ENCODE measurements around the gene BIRC6.
"Not testable (repeated sequence)": the region's sequence is repeated elsewhere in the genome, so short reads cannot be mapped to it uniquely, and the experiment has no call there.

Gene BIRC6

DNA sequence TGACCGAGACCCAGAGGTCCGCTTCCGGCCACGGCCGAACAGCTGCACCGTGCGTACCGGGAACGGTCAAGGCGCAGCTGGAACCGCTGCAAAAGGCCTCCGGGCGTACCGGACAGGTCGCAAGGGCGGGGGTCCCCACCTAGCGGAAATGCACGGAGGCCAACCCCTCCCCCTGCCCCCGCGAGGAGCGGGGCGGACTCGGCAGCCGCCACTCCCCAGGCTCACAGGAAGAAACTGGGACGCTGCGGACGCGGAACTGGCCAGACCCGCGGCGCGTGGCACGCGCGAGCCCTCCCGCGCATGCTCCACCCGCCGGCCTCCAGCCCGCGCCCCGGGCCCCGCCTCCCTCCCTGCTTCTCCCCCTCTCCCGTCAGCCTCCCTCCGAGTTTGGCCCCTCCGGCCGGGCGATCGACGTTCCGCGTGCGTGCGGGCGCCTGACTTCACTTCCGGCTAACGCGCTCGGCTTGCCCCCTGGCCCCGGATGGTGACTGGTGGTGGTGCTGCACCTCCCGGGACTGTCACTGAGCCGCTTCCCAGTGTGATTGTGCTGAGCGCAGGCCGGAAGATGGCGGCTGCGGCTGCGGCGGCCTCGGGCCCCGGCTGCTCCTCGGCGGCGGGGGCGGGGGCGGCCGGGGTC, at the start of gene BIRC6:
TSS of gene BIRC6 (plus strand) at position 343 of the 637 bp plus-strand sequence. CDS start at position 482, 139 bp downstream.
- DNase-seq: peak; percentile 92

DNA sequence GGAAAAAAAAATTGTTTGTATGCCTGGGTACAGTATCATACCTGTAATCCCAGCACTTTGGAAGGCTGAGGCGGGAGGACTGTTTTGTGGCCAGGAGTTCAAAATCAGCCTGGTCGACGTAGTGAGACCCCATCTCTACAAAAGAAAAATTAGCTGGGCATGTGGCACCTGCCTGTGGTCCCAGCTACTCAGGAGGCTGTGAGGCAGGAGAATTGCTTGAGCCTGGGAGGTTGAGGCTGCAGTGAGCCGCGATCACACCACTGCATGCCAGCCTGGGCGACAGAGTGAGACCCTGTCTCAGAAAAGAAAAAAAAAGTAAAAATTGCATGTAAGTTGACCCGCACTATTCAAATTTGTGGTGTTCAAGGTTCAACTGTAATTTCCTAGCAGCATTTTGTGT, 46.2 kb upstream of the BIRC6 start:
- DNase-seq: no peak

DNA sequence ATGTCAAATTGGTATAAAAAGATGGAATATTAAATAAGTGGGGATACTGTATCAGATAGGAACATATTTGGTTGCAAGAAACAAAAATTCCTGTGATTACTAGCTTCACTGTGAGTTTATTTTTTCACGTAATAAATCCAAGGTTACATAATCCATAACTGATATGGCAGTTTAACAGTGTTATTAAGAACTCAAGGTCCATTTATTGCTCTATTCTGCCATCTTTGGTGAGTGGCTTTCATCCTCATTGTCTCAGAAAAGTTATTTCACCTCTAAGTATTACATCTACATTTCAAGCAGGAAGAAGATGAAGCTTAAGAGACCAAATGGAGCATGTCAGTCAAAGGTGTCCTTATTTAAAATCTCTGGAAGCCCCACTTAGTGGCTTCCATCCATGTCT, 41.9 kb upstream of the BIRC6 start:
- DNase-seq: no peak

- DNase-seq: not testable (repeated sequence)
Measured at GRCh38 chr2:32328679-32329078, 28.1 kb upstream of the BIRC6 start.

GRCh38 chr2:32329180-32329980, 27.4 kb upstream of the BIRC6 start:
- not testable (repeated sequence) for DNase-seq

DNA sequence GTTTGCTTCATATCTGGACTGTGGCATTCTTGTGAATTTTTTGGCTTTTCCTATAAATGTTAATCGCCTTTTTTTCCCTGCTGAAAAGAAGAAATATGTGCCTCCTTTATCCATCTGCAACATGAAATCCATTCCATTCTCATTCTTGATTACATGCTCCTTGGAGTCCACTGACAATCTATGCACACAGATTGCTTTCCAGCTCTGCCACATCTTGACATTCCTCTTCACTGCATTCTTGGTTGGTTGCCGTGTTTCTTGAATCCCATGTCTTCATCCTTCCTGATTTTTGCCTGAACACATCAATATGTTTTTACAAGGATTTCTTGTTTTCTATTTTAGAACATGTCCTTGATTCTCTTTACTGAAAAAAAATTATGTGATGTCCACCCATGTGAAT, 26.7 kb upstream of the BIRC6 start:
- DNase-seq: no peak

GRCh38 chr2:32342801-32343200, 14.0 kb upstream of the BIRC6 start:
- no peak for DNase-seq

DNA sequence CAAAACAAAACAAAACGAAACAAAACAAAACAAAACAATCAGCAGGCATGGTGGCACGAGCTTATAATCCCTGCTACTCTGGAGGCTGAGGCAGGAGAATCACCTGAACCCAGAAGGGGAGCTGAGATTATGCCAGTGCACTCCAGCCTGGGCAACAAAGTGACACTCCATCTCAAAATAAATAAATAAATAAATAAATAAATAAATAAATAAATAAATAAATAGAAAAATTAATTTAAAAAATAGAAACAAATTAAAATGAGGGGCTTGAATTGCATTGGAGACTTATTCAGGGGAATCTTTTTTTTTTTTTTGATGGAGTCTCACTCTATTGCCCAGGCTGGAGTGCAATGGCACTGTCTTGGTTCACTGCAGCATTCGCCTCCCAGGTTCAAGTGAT, 6.0 kb upstream of the BIRC6 start:
- not testable (repeated sequence) for DNase-seq

DNA sequence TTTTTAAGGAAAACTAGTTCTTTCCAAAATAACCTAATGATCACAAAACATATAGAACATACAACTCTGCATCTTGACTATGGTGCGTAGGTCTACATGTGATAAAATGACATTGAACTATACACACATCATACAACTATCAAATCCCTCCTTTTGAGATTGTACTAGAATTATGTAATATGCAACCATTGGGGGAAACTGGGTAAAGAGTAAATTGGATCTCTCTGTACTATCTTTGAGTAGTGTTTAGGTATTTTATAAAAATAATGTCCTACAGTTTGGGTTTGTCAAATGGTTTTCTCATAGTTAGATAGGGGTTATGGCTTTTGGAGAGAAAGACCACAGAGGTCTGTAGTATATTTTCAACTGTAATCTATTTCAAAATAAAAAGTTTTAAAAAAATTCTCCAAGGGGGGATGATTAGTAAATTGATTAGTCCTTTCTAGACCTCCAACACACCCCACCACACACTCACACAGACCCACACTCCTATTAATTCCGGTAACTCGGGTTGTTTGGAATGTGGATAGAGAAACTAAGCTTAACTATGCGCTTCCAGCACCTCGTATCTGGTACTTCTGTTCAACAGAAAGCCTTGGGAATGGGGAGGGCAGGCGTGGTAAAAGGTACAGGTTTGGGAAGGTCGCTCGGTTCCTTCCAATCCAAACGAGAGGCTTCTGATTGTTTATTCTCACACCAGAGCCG, 695 bp upstream of the BIRC6 start:
- peak; percentile 31 for DNase-seq

DNA sequence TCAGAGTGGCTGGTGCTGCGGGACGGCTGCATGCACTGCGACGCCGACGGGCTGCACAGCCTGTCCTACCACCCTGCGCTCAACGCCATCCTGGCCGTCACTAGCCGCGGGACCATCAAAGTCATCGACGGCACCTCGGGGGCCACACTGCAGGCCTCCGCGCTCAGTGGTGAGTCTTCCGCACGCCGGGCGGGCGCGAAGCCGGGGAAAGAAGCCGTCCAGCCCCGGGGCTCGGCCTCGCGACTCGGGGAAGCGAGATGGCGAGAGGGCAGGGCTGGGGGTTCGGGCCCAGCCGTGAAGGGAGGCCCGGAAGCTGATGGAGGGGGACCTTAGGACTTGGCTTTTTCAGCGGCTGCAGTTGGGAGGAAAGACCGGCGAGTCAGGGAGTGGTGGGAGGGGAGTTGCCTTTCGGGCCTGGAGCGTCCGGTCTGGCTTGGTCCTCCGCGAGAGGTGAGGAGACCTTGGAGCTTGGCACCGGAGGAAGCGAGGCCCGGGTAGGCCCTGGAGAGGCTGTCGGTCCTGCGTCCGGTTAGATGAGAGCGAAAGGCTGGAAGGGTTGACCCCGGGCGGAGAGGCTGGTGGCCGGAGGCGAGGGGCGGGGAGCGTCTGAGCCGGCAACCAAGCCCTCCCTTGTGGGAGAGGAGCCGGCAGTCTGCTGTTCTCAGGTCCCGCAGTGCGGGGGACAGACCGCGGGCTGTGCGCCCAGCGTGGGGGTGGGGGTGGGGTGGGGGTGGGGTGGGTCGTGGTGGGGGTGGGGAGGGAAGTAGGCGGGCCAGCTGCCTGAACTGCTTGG, 691 bp downstream of the BIRC6 start:
- peak; percentile 4 for DNase-seq

DNA sequence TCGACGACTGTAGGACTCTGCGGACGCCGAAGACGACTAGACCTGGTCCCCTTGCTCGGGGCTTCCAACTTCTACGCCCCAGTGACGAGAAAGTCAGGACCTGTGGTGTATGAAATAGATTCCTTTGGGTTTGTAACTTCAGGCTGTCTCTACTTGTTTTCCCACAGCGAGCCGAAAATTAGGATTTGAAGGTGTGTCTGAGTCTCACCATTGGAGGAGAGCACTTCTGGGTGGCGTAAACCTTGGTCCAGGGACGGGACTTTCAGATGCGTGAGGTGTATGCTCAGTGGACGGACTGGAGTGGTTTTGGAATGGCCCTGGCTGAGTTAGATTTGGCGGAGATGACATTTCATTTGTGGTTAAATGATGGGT, 1.3 kb downstream of the BIRC6 start:
- DNase-seq: no peak

- no peak for DNase-seq
Measured at GRCh38 chr2:32360416-32360815, 3.6 kb downstream of the BIRC6 start.

GRCh38 chr2:32362997-32363396, 6.2 kb downstream of the BIRC6 start:
- DNase-seq: not testable (repeated sequence)

DNA sequence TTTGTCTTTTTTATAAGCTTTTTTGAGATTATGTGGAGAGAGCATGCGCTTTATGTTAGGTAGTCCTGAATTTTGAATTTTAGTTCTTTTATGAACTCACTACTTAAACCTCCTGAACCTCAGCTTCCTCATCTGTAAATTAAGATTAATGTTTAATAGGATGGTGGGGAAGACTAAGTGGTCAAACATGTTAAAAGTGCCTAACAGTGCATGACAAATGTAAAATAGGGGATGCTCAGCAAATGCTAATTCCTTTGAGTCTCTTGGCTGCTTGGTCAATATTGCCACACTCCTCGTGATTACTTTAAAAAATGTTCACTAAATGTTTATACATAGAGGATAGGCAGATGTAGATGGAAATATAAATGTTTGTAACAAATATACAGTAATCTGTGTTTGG, 6.8 kb downstream of the BIRC6 start:
- DNase-seq: no peak

- not testable (repeated sequence) for DNase-seq
Measured at GRCh38 chr2:32364290-32364689, 7.5 kb downstream of the BIRC6 start.

- not testable (repeated sequence) for DNase-seq
Measured at GRCh38 chr2:32365679-32366078, 8.9 kb downstream of the BIRC6 start.

DNA sequence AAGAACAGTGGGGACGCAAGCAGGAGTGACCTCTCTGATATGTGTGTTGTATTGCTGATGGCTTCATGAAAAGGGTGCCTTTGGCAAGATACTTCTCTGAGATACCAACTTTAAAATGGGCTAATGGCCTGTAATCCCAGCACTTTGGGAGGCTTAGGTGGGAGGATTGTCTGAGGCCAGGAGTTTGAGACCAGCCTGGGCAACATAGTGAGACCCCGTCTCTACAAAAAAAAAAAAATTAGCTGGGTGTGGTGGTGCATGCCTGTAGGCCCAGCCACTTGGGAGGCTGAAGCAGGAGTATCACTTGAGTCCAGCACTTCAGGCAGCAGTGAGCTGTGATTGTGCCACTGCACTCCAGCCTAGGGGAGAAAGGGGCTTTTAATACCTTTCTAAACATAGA, 9.8 kb downstream of the BIRC6 start:
- DNase-seq: no peak

DNA sequence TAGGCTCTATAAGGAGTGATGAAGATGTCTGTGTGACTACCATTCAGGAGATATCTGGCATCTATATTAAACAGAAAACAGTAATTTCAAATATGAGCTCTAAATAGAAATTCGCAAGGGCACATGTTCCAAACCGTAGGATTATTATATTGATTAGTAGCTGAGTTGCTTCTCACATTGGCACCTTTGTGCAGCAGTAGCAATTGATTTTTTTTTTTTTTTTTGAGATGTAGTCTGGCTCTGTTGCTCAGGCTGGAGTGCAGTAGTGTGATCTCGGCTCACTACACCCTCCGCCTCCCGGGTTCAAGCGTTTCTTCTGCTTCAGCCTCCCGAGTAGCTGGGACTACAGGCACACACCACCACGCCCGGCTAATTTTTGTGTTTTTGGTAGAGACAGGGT, 12.4 kb downstream of the BIRC6 start:
- no peak for DNase-seq

DNA sequence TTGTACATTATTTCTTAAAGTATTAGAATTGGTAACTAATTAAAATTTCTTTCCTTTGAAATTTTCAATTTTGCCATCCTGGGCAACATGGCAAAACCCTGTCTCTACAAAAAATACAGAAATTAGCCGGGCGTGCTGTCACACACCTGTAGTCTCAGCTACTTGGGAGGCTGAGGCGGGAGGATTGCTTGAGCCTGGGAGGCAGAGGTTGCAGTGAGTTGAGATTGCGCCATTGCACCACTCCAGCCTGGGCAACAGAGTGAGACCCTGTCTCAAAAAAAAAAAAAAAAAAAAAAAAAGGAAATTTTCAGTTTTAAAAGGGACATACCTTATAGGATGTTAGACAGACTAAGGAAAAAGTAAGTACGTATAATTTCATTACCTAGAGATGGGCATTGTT, 14.1 kb downstream of the BIRC6 start:
- not testable (repeated sequence) for DNase-seq

DNA sequence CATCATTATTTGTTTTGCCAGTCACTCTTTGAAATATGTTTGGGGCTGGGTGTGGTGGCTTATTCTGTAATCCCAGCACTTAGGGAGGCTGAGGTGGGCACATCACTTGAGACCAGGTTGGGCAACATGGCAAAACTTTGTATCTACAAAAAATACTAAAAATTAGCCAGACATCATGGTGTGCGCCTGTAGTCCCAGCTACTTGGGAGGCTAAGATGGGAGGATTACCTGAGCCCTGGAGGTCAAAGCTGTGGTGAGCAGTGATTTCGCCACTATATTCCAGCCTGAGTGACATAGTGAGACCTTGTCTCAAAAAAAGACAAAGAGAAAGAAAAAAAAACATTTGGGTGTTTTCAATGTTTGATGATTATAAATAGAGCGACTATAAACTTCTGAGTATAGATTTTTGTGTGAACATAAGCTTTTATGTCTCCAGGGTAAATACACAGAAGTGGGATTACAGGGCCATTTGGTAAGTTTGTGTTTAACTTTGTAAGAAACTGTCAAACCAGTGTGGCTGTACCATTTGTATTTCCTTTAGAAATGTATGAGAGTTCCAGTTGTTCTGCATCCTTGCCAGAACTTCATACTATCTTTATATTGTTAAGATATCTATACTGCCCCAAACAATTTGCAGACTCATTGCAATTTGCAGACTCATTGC, 15.8 kb downstream of the BIRC6 start:
- DNase-seq: no peak

DNA sequence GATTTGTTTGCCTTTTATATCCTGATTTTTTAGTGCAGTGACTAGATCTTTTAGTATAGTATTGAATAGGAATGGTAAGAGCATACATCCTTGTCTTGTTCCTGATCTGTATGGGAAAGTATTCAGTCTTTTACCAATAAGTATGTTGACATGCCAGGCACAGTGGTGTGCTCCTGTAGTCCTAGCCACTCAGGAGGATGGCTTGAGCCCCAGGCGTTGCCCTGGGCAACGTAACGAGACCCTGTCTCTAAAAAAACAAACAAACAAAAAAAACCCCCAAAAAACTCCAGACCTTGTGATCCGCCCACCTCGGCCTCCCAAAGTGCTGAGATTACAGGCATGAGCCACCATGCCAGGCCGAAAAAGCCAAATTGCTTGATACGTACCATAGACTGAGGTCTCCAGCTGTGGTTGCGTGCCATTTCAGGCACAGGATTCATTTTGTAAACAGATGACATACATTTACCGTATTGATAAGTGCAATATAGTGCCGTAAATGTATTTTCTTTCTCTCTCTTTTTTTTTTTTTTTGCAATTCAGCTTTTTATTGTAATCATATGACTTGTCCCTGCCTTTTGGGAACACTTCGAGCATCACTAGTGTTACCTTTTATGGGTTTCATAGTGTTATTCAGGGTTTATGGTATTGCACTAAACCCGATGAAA, 18.5 kb downstream of the BIRC6 start:
- DNase-seq: no peak

GRCh38 chr2:32376756-32377155, 19.9 kb downstream of the BIRC6 start:
- DNase-seq: no peak

All from NCI-H1092 treated with DMSO at 0.1 percent for 48 hours (cell line).